Jurkat, Clone E6-1 (cell line): ENCODE results near the gene D2HGDH.
"Not testable (repeated sequence)": the region's sequence is repeated elsewhere in the genome, so short reads cannot be mapped to it uniquely, and the experiment has no call there.

ENCODE experiments used
- DNase-seq: peaks from one replicate; pipeline ENCODE4 v3.0.0-alpha.2; 2011; ENCODE audit warnings: low read depth, low spot score
- H3K4me3 ChIP-seq: 2 replicates; pipeline ENCODE4 v1.5.1; 2011; ENCODE audit warnings: mild to moderate bottlenecking, low read length, control low read depth, moderate library complexity

D2HGDH gene

DNA sequence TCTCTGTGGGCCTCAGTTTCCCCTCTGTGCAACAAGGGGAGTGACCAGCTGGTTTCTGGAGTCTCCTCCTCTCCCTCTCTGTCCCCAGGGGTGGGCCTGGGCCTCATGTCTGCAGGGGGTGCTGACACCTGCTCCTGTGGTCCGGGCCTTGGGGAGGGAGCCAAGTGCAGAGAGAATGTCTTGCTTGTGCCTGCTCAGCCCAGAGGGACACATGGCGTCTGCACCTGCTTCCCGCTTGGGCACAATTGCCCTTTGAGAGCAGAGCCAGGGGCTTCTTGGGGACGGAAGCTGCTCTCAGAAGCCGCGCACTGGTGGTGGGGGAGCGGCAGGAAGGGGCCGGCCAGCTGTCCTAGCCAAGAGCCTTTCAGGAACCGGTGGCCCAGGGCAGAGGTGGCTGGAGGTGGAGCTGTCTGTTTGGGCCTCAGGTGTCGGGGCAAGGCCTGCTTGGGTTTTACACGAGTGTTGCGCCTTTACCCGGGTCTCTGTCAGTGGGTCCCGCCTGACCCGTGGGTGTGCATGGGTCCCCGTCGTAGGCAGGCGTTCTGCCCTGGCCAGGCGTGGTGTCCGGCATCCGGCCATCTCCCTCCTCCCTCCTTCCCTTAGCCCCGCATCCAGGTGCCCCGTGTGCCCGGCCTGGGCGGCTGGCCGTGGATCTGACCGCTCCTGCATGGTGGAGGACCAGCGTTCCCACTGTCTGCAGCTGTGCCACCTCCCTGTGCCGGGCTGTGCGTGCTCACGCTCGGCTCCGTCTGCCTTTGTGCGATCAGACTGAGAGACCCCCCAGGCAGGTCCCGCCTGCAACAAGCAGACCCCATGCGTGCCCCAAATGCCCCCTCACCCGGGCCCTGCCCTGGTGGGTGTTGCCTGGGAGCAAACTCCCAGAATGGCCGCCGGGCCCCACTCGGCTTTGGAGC, 78.6 kb downstream of the D2HGDH start:
- DNase-seq: no peak
- no peak overlapping the region for H3K4me3 ChIP-seq

DNA sequence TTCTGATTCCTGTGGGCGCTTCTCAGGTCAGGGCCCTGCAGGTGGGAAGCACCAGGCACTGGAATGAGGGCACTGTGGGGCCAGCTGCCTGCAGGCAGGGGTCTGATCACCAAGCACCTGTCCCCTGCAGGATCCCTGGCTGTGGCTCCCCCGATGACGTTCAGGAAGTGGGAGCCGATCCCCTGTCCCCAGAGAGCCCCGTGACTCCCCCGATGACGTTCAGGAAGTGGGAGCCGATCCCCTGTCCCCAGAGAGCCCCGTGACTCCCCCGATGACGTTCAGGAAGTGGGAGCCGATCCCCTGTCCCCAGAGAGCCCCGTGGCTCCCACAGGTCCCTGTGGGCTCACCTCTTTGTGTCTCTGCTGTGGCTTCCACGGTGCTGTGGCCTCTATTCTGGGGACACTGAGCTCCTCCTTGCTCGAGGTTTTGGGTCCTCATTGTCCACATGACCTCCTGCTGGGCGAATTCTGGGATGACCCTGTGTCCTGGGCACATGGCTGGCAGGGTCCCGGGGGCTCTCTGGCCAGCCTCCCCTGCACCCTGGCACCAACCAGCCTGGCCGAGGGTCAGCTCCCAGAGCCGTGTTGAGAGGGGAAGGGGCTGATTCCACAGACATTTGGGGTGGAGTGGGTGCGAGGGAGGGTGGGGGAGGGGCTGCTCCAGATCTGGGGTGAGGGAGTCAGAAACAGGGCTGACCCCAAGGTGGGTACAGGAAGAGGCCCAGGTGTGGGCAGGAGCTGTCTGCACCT, 79.4 kb downstream of the D2HGDH start:
- no peak overlapping the region for H3K4me3 ChIP-seq
- DNase-seq: no peak

DNA sequence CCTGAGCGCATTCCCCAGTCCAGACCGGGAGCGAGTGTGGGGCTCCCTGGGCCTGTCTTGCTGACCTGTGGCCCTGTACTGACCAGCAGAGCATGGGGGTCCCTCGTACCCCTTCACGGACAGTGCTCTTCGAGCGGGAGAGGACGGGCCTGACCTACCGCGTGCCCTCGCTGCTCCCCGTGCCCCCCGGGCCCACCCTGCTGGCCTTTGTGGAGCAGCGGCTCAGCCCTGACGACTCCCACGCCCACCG, 79.9 kb downstream of the D2HGDH start:
- DNase-seq: no peak
- no peak overlapping the region for H3K4me3 ChIP-seq

DNA sequence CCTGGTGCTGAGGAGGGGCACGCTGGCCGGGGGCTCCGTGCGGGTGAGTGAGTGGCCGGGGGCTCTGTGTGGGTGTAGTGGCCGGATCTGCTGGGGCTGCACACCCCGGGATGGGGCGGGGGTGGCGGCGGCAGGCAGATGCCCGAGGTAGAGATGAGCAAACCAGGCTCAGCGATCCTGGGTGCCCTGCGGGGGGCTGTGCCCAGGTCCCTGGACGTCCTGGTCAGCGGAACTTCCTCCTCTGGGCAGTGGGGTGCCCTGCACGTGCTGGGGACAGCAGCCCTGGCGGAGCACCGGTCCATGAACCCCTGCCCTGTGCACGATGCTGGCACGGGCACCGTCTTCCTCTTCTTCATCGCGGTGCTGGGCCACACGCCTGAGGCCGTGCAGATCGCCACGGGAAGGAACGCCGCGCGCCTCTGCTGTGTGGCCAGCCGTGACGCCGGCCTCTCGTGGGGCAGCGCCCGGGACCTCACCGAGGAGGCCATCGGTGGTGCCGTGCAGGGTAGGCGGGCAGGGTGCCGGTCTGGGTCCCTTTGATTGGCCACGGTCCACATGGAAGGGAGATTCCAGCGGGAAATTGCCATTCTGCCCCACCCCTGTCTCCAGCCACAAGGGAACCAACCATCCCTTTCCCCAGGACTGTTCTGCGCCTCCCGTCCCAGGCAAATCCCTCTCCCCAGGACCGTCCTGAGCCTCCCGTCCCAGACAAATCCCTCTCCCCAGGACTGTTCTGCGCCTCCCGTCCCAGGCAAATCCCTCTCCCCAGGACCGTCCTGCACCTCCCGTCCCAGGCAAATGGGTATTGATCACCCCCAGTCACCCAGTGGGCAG, 80.4 kb downstream of the D2HGDH start:
- DNase-seq: no peak
- H3K4me3 ChIP-seq: no peak overlapping the region

DNA sequence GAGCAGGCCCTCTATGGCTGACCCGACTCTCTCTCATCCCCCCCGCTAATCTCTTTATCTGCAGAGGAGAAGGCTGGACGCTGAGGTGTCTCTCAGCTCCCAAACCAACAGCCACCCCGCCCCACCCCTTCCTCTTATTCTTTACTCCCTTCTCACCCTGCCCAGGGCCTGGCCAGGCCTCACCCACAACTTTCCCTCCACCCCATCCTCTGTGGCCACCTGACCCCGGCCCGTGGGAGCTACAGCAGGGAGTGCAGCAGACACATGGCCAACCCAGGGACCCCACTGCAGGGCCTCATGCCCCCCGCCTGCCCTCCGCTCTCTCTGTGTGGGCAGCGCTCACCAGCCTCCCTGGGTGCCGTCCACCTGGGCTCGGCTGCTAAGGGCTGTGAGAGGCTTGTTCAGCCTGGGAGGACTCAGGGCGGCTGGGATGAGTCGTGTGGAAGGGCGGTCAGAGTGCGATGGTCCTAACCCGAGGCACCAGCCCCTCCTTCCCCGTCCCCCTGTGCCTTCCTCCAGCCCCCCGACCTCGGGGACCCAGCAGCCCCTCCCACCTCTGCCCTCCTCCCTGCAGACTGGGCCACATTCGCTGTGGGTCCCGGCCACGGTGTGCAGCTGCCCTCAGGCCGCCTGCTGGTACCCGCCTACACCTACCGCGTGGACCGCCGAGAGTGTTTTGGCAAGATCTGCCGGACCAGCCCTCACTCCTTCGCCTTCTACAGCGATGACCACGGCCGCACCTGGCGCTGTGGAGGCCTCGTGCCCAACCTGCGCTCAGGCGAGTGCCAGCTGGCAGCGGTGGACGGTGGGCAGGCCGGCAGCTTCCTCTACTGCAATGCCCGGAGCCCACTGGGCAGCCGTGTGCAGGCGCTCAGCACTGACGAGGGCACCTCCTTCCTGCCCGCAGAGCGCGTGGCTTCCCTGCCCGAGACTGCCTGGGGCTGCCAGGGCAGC, 81.3 kb downstream of the D2HGDH start:
- DNase-seq: no peak
- H3K4me3 ChIP-seq: no peak overlapping the region

DNA sequence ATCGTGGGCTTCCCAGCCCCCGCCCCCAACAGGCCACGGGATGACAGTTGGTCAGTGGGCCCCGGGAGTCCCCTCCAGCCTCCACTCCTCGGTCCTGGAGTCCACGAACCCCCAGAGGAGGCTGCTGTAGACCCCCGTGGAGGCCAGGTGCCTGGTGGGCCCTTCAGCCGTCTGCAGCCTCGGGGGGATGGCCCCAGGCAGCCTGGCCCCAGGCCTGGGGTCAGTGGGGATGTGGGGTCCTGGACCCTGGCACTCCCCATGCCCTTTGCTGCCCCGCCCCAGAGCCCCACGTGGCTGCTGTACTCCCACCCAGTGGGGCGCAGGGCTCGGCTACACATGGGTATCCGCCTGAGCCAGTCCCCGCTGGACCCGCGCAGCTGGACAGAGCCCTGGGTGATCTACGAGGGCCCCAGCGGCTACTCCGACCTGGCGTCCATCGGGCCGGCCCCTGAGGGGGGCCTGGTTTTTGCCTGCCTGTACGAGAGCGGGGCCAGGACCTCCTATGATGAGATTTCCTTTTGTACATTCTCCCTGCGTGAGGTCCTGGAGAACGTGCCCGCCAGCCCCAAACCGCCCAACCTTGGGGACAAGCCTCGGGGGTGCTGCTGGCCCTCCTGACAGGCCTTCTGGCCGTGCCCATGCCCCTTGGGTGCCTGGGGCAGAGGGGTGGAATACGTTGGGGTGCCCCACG, 82.1 kb downstream of the D2HGDH start:
- DNase-seq: no peak
- no peak overlapping the region for H3K4me3 ChIP-seq

DNA sequence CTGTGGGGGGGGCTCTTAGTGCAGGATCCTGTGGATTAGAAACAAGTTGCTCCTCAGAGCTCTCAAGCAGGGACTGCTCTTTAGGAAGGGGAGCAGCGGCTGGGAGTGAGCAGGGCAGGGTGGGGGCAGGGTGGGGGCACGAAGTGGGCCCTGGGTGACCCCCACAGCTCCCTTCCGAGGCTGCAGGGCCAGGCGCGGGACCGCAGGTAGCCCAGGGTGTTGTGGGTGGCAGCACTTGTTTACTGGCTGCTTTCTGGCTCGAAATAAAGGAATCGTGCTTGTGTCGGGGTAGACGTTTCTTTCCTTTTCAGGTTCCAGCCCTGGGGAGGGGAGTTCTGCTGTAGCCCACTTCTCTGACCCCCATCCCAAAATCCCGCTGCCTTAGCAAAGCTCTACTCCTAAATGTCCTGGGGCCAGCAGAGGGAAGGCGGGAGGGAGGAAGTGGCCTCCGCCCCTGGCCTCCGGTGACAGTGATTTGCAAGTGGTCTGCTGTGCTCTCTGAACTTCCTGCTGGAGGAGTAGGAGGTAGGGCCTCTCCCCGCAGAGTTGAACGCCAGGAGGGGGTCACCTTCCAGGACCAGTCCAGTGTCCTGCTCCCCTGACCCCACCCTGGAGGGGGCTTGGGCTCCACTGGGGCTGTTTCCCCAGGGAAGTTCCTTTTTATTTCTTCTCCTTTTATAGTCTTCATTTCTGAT, 82.8 kb downstream of the D2HGDH start:
- no peak for DNase-seq
- H3K4me3 ChIP-seq: no peak overlapping the region

DNA sequence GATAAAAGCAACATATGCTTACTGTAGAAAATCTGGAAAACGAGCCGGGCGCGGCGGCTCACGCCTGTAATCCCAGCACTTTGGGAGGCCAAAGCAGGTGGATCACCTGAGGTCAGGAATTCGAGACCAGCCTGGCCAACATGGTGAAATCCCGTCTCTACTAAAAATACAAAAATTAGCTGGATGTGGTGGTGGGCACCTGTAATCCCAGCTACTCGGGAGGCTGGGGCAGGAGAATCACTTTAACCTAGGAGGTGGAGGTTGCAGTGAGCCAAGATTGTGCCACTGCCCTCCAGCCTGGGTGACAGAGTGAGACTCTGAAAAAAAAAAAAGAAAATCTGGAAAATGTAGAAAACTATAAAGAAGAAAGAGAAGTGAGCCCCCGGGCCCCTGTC, 83.4 kb downstream of the D2HGDH start:
- not testable (repeated sequence) for H3K4me3 ChIP-seq, DNase-seq
